Nephron (organoid): ENCODE measurements around the gene RAPGEF4.

Experiments used
- H3K27ac Mint-ChIP-seq, 3 experiments: 2 replicates each; pipeline ENCODE4 v1.8.0; 2020; ENCODE audit warnings: mixed read lengths in 3 of 3, mild to moderate bottlenecking in 2 of 3, moderate library complexity in 1 of 3
- H3K27me3 Mint-ChIP-seq: 2 replicates; pipeline ENCODE4 v1.8.0; 2021; ENCODE audit warnings: low read depth, mild to moderate bottlenecking, moderate library complexity, mixed read lengths
- H3K36me3 Mint-ChIP-seq: 2 replicates; pipeline ENCODE4 v1.8.0; 2020; ENCODE audit warnings: low read depth, mixed read lengths
- H3K4me1 Mint-ChIP-seq: 2 replicates; pipeline ENCODE4 v1.8.0; 2020; ENCODE audit warnings: mixed read lengths
- H3K4me3 Mint-ChIP-seq, 3 experiments: 2 replicates each; pipeline ENCODE4 v1.8.0; 2020; ENCODE audit warnings: mild to moderate bottlenecking in 3 of 3, mixed read lengths in 3 of 3, moderate library complexity in 2 of 3
- H3K9me3 Mint-ChIP-seq: 2 replicates; pipeline ENCODE4 v1.8.0; 2020; ENCODE audit warnings: mixed read lengths
- TF ChIP-seq, protein P1 (sequence below), 3 experiments: fragments of 200-600 bp; sonication (generic); IDR thresholded peaks; one replicate each; pipeline ENCODE4 v1.5.0; 2021; ENCODE audit warnings: antibody characterized with exemption in 3 of 3; ENCODE audit not compliant: unreplicated experiment in 3 of 3

The RAPGEF4 gene

DNA sequence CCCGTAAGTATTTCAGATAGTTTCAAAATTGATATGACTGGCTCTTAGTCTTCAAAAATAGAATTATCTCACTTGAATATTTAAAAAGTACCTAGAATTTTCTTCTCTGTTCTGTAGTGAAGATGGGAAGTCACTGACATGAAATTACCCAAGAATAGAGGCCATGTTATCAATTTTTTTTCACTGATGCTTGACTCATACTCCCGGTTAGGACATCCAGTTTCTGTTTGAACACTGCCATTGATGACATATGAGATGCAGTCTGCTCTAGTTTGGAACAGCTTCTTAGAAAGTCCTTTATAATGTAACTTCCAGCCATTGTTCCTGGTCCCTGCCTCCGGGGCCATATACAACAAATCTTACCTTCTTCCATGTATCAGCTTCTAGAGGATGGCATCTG, 366.0 kb downstream of the RAPGEF4 start:
- peaks cover 1% of the 10 kb centered on the region for H3K36me3 Mint-ChIP-seq
- TF ChIP-seq, protein P1, sequence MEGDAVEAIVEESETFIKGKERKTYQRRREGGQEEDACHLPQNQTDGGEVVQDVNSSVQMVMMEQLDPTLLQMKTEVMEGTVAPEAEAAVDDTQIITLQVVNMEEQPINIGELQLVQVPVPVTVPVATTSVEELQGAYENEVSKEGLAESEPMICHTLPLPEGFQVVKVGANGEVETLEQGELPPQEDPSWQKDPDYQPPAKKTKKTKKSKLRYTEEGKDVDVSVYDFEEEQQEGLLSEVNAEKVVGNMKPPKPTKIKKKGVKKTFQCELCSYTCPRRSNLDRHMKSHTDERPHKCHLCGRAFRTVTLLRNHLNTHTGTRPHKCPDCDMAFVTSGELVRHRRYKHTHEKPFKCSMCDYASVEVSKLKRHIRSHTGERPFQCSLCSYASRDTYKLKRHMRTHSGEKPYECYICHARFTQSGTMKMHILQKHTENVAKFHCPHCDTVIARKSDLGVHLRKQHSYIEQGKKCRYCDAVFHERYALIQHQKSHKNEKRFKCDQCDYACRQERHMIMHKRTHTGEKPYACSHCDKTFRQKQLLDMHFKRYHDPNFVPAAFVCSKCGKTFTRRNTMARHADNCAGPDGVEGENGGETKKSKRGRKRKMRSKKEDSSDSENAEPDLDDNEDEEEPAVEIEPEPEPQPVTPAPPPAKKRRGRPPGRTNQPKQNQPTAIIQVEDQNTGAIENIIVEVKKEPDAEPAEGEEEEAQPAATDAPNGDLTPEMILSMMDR (IDR thresholded peaks at IDR 0.05; ENCODE audit: unreplicated experiment in 3 of 3), result no peak
- H3K4me3 Mint-ChIP-seq, result no peak overlapping the region
- H3K27ac Mint-ChIP-seq, result no peak overlapping the region
- H3K9me3 Mint-ChIP-seq, result no peaks in the 10 kb centered on the region
- H3K4me1 Mint-ChIP-seq, result peaks cover 8% of the 10 kb centered on the region
- H3K27me3 Mint-ChIP-seq, result no peaks in the 10 kb centered on the region
